Measurements from ENCODE around the gene C1QTNF3.

C1QTNF3 gene

DNA sequence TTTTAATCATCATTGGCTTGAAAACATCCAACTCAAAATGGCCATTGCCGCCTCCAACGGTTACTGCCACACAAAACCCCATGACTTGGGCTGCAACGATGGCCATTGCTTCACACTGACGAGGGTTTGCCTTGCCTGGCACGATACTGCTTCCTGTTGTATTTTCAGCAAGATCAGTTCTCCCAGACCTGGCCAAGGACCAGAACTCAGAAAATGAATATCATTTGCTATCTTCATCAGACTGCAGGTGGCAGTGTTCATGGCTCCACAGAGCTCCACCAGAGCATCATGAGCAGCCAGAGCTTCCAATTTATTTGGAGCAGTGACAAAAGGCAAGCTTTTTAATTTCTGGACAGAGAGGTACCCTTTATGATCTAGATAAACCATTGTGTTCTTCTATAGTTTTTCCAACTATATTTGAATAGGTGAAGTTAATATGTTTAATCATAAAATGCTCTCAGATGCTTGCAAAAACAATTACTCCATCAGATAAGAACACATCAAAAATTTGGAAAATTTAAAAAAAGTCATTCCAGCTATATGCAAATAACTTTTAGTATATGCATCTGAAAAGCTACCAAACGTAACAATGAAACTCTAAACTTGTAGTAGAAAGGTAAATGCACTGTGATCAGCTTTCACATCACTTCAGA is 45.6 kb downstream of the C1QTNF3 start:
- no peak overlapping the region for H3K27ac ChIP-seq (ENCODE audit: low read depth, low read length)
- no peaks in the 10 kb centered on the region for H3K36me3 ChIP-seq (ENCODE audit: low read length)
- H3K9me3 ChIP-seq (ENCODE audit: insufficient read depth, low read length): no peaks in the 10 kb centered on the region
- no peak for TF ChIP-seq EZH2phosphoT487 (conservative IDR thresholded peaks at IDR 0.05; ENCODE audit: low read length)
- TF ChIP-seq, protein P1, sequence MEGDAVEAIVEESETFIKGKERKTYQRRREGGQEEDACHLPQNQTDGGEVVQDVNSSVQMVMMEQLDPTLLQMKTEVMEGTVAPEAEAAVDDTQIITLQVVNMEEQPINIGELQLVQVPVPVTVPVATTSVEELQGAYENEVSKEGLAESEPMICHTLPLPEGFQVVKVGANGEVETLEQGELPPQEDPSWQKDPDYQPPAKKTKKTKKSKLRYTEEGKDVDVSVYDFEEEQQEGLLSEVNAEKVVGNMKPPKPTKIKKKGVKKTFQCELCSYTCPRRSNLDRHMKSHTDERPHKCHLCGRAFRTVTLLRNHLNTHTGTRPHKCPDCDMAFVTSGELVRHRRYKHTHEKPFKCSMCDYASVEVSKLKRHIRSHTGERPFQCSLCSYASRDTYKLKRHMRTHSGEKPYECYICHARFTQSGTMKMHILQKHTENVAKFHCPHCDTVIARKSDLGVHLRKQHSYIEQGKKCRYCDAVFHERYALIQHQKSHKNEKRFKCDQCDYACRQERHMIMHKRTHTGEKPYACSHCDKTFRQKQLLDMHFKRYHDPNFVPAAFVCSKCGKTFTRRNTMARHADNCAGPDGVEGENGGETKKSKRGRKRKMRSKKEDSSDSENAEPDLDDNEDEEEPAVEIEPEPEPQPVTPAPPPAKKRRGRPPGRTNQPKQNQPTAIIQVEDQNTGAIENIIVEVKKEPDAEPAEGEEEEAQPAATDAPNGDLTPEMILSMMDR (IDR thresholded peaks at IDR 0.05; ENCODE audit: insufficient read depth, low read length, poor library complexity, severe bottlenecking): no peak
- no peaks in the 10 kb centered on the region for H3F3A ChIP-seq (ENCODE audit: insufficient read depth)
- no peaks in the 10 kb centered on the region for H3K9me2 ChIP-seq (replicated peaks; ENCODE audit: insufficient read depth, low read length)
- no peaks in the 10 kb centered on the region for H3K27me3 ChIP-seq (ENCODE audit: low read length)
- no peaks in the 10 kb centered on the region for H4K20me1 ChIP-seq (ENCODE audit: low read depth, low read length)
- no peak overlapping the region for H3K4me3 ChIP-seq (ENCODE audit: insufficient read depth, low read length, poor library complexity, severe bottlenecking)
- no peak overlapping the region for H3K9ac ChIP-seq (ENCODE audit: low read length)
- H2AFZ ChIP-seq (ENCODE audit: low read depth, low read length, severe bottlenecking): no peak overlapping the region
- no peaks in the 10 kb centered on the region for H3K79me2 ChIP-seq (ENCODE audit: insufficient read depth, low read length)
- no peak overlapping the region for H3K4me2 ChIP-seq (ENCODE audit: low read depth, low read length, poor library complexity, severe bottlenecking)

DNA sequence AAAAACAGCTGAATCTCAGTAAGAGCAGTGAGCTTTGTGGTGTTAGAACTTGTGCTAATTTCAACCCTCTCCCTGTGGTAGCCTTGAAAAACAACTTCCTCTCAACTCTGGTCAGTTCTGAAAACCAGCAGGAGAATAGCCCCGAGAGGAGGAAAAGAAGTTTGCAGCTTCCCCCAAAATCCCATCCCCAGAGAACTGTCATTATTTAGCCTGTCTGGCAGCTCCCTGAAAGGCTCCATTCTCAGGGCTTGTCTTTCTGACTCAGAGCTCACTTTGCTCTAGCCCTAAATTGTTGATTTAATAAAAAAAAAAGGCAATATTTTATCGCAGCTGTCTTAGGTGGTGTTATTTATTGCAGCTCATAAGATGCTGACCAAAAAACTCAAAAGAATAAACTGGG is 47.1 kb downstream of the C1QTNF3 start:
- Histone ChIP-seq H3F3A (ENCODE audit: insufficient read depth) (no peaks in the 10 kb centered on the region), H3K27ac (ENCODE audit: low read depth, low read length) (no peak overlapping the region), H3K9me2 (replicated peaks; ENCODE audit: insufficient read depth, low read length) (no peaks in the 10 kb centered on the region), H3K9ac (ENCODE audit: low read length) (no peak overlapping the region), H2AFZ (ENCODE audit: low read depth, low read length, severe bottlenecking) (no peak overlapping the region), H3K9me3 (ENCODE audit: insufficient read depth, low read length) (no peaks in the 10 kb centered on the region), H3K4me3 (ENCODE audit: insufficient read depth, low read length, poor library complexity, severe bottlenecking) (no peak overlapping the region), H4K20me1 (ENCODE audit: low read depth, low read length) (no peaks in the 10 kb centered on the region), H3K4me2 (ENCODE audit: low read depth, low read length, poor library complexity, severe bottlenecking) (no peak overlapping the region), H3K36me3 (ENCODE audit: low read length) (no peaks in the 10 kb centered on the region), H3K79me2 (ENCODE audit: insufficient read depth, low read length) (no peaks in the 10 kb centered on the region), H3K27me3 (ENCODE audit: low read length) (no peaks in the 10 kb centered on the region)
- no peak for TF ChIP-seq EZH2phosphoT487 (conservative IDR thresholded peaks at IDR 0.05; ENCODE audit: low read length)
- TF ChIP-seq, protein P1 (IDR thresholded peaks at IDR 0.05; ENCODE audit: insufficient read depth, low read length, poor library complexity, severe bottlenecking): no peak

DNA sequence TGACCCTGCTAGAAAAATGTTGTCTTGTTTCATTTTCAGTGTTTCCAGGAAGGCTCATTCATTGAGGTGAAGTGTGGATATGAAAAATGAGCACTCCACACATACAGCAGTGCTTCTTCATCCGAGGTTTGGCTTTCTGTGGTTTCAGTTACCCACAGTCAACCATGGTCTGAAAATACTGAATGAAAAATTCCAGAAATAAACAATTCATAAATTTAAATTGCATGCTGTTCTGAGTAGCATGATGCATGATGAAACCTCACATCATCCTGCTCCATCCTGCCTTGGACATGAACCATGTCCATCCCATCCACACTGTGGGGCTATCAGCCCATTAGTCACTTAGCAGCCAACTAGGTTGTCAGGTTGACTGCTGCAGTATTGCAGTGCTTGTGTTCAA is 48.2 kb downstream of the C1QTNF3 start:
- no peaks in the 10 kb centered on the region for H3K36me3 ChIP-seq (ENCODE audit: low read length)
- H3K27ac ChIP-seq (ENCODE audit: low read depth, low read length): no peak overlapping the region
- H3K27me3 ChIP-seq (ENCODE audit: low read length): no peaks in the 10 kb centered on the region
- no peak overlapping the region for H2AFZ ChIP-seq (ENCODE audit: low read depth, low read length, severe bottlenecking)
- H3F3A ChIP-seq (ENCODE audit: insufficient read depth): no peaks in the 10 kb centered on the region
- H4K20me1 ChIP-seq (ENCODE audit: low read depth, low read length): no peaks in the 10 kb centered on the region
- H3K4me3 ChIP-seq (ENCODE audit: insufficient read depth, low read length, poor library complexity, severe bottlenecking): no peak overlapping the region
- no peaks in the 10 kb centered on the region for H3K79me2 ChIP-seq (ENCODE audit: insufficient read depth, low read length)
- no peaks in the 10 kb centered on the region for H3K9me2 ChIP-seq (replicated peaks; ENCODE audit: insufficient read depth, low read length)
- TF ChIP-seq EZH2phosphoT487 (conservative IDR thresholded peaks at IDR 0.05; ENCODE audit: low read length): no peak
- TF ChIP-seq, protein P1 (IDR thresholded peaks at IDR 0.05; ENCODE audit: insufficient read depth, low read length, poor library complexity, severe bottlenecking): no peak
- no peaks in the 10 kb centered on the region for H3K9me3 ChIP-seq (ENCODE audit: insufficient read depth, low read length)
- no peak overlapping the region for H3K4me2 ChIP-seq (ENCODE audit: low read depth, low read length, poor library complexity, severe bottlenecking)
- H3K9ac ChIP-seq (ENCODE audit: low read length): no peak overlapping the region
